ENCODE measurements around the gene CNNM4.

CNNM4 gene

DNA sequence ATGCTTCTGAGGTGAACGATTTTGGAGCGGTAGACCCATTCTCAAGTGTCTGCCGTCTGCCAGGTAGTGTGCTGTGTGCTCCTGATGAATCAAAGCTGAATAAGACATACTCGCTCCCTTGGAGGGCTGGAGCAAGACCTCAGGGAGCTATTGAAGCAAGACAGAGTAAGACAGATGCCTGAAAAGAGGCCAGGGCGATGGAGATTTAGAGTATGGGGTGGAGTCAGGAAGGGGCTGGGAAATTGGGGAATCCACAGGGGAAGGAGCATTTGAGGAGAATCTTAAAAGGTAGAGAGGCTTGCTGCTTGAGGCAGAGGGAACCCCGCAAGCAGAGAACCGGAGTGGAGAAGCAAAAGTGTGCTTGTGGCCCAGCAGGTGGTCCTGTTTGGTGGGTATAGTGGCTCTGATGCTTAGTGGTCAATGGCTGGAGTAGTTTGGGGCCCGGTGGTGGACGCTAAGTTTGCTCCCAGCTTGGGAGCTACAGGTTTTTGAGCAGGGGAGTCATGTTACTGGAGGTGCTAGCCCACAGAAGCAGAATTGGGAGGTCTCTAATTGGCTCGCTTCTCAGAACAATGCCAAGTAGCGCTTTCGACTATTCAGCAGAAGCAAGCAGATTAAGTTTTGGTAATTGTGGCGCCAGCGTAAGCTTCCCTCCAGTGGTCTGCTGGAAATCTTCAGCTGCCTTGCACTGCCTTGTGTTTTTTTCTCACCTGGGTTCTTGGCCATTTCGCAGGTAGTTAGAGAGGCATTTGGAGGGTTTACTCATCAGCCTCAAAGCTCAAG lies 2.0 kb downstream of the CNNM4 start:
- Histone ChIP-seq H3K27ac (no peak overlapping the region), H3K9me3 (ENCODE audit: low read depth, low read length) (no peaks in the 10 kb centered on the region), H3K36me3 (ENCODE audit: insufficient read depth, low read length) (no peaks in the 10 kb centered on the region), H3K9ac (ENCODE audit: insufficient read length) (peak overlapping the region; percentile 49), H3K4me3 (peak overlapping the region; percentile 78)
- TF ChIP-seq EZH2 (IDR thresholded peaks at IDR 0.05) (no peak), FOXP2 (optimal IDR thresholded peaks at IDR 0.05; ENCODE audit: control extremely low read depth, extremely low read length, insufficient read depth) (no peak), POLR2AphosphoS5 (IDR thresholded peaks at IDR 0.05; ENCODE audit: borderline replicate concordance, low read depth, low read length) (no peak)
- no peak for DNase-seq (ENCODE audit: low read depth, low spot score)

DNA sequence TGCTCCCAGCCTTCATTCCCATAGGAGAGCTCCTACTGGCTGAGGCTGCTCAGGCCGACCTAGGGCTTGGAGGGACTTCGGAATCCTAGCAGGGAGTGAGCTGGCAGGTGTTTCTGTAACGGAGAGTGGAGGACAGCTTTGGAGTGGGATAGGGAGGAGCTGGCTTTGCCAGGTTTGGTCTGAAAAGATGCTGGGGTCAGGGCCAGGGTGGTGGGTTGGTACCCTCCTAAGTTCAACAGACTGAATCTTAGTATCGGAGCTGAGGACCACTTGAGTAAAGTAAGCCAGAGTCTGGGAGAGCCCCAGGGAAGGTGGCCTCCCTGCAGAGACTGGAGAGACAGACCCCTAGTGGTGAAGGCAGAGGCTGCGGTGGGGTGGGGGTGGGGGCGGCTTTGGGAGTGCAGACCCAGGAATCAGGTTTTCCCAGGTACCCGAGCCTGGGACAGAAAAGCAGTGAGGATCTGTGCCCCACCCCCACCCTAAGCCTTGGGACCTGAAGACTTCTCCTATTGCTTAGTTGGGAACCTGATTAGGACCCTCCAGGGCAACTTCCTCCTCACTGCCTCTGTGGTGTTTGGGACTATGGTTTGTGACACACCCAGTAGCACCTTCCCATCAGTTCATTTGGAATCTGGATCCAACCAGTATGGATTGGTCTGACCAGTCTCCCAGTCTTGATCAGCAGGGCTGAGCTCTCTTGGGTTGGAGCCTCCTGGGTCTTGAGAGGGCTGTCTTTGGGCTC lies 3.0 kb downstream of the CNNM4 start:
- Histone ChIP-seq H3K9ac (ENCODE audit: insufficient read length) (peak overlapping the region; percentile 7), H3K36me3 (ENCODE audit: insufficient read depth, low read length) (no peaks in the 10 kb centered on the region), H3K9me3 (ENCODE audit: low read depth, low read length) (no peaks in the 10 kb centered on the region), H3K4me3 (peak overlapping the region; percentile 78), H3K27ac (no peak overlapping the region)
- TF ChIP-seq POLR2AphosphoS5 (IDR thresholded peaks at IDR 0.05; ENCODE audit: borderline replicate concordance, low read depth, low read length) (no peak), FOXP2 (optimal IDR thresholded peaks at IDR 0.05; ENCODE audit: control extremely low read depth, extremely low read length, insufficient read depth) (no peak), EZH2 (IDR thresholded peaks at IDR 0.05) (no peak)
- no peak for DNase-seq (ENCODE audit: low read depth, low spot score)

DNA sequence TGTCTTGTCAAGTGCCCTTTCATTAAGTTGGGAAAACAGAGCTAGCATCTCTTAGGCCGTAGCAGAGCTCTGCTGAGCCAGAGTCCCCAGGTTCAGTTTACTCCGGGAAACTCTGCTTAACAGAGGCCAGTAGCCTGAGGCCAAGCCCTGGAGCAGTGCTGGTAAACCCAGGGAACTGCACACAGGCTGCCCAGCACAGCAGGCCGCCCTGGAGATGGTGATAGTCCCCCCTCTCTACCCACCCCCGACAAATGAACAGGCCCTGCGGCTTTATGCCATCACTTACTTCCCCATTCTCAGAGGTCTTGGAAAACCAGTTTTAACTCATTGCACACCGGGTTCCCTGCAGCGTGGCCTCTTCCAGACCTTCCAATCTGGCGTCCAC lies 3.5 kb downstream of the CNNM4 start:
- TF ChIP-seq POLR2AphosphoS5 (IDR thresholded peaks at IDR 0.05; ENCODE audit: borderline replicate concordance, low read depth, low read length) (no peak), EZH2 (IDR thresholded peaks at IDR 0.05) (no peak), FOXP2 (optimal IDR thresholded peaks at IDR 0.05; ENCODE audit: control extremely low read depth, extremely low read length, insufficient read depth) (no peak)
- no peak for DNase-seq (ENCODE audit: low read depth, low spot score)
- Histone ChIP-seq H3K9ac (ENCODE audit: insufficient read length) (no peak overlapping the region), H3K27ac (no peak overlapping the region), H3K36me3 (ENCODE audit: insufficient read depth, low read length) (no peaks in the 10 kb centered on the region), H3K9me3 (ENCODE audit: low read depth, low read length) (no peaks in the 10 kb centered on the region), H3K4me3 (peak overlapping the region; percentile 78)

DNA sequence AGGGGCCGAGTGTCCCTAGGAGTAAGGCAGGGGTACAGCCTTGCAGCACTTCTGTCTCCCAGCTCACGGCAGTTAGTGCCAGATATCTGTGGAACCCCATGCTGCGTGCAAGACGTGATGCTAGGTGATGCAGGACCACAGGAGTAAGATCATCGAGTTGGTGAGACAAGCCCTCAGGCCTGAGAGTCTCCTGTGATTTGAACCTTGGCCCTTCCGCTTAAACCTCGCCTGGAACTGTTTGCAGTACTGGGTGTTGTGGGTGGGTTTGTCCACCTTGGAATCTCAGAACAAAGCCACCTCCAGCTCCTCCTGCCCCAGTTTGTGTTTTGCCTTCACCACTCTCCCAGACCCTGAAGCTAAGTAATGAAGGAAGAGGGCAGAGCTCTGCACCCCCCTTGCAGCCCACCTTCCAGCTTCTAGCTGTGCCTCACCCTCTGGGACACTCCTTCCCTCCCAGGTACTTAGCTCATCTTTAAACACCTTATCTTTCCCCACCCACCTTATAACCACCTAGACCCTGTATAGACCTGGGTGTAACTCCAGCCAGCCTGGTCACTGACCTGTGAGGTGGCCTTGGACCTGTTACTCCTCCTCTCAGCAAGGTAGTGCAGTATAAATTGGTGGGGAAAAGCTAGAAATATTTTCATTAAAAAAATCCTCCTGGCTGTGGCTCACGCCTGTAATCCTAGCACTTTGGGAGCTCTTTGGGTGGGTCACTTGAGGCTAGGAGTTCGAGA lies 6.6 kb downstream of the CNNM4 start:
- Histone ChIP-seq H3K4me3 (no peak overlapping the region), H3K36me3 (ENCODE audit: insufficient read depth, low read length) (no peaks in the 10 kb centered on the region), H3K9ac (ENCODE audit: insufficient read length) (no peak overlapping the region), H3K9me3 (ENCODE audit: low read depth, low read length) (no peaks in the 10 kb centered on the region), H3K27ac (no peak overlapping the region)
- no peak for DNase-seq (ENCODE audit: low read depth, low spot score)
- TF ChIP-seq POLR2AphosphoS5 (IDR thresholded peaks at IDR 0.05; ENCODE audit: borderline replicate concordance, low read depth, low read length) (no peak), FOXP2 (optimal IDR thresholded peaks at IDR 0.05; ENCODE audit: control extremely low read depth, extremely low read length, insufficient read depth) (no peak), EZH2 (IDR thresholded peaks at IDR 0.05) (no peak)

DNA sequence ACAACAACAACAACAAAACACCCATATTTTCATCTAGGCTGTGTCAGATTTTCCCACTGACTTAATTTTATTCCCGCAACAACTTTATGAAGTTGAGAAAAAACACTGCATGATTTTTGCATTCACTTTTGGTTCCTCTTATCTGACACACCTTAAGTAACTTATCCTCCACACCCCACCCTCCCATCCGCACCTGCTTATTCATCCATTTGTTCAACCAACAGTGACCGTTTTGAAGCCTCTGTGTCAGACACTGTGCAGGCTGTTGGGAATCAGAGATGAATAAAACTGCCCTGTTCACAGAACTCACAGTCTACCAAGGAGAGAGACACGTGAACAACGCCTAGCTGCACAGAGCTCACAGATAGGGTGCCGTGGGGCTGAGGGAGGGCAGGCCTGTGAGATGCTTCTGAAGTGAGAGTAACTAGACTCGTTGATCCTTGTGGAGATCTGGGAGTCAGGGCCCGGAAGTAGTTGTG lies 7.4 kb downstream of the CNNM4 start:
- no peaks in the 10 kb centered on the region for H3K36me3 ChIP-seq (ENCODE audit: insufficient read depth, low read length)
- H3K9ac ChIP-seq (ENCODE audit: insufficient read length): no peak overlapping the region
- no peak overlapping the region for H3K27ac ChIP-seq
- H3K4me3 ChIP-seq: no peak overlapping the region
- DNase-seq (ENCODE audit: low read depth, low spot score): no peak
- H3K9me3 ChIP-seq (ENCODE audit: low read depth, low read length): no peaks in the 10 kb centered on the region
- TF ChIP-seq POLR2AphosphoS5 (IDR thresholded peaks at IDR 0.05; ENCODE audit: borderline replicate concordance, low read depth, low read length): no peak
- no peak for TF ChIP-seq EZH2 (IDR thresholded peaks at IDR 0.05)
- no peak for TF ChIP-seq FOXP2 (optimal IDR thresholded peaks at IDR 0.05; ENCODE audit: control extremely low read depth, extremely low read length, insufficient read depth)

DNA sequence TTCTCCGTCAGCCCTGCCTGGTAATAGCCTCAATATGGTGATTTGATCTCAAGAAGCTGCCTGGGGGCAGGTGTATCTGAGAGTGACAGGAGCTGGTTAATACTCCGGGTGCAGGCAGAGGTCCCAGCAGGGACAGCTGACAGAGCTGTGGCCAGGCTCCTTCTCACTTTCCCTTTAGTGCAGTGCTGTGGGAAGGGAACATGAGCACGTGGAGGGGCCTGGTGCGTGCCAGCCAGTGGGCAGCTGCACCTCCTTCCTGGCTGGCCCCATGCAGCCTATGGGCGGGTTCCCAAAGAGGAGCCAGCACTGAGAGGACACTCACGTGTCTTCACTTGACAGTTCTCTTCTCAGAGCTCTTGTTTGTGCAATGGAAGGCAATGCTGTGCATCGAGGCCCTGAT lies 9.1 kb downstream of the CNNM4 start:
- no peak for TF ChIP-seq EZH2 (IDR thresholded peaks at IDR 0.05)
- H3K36me3 ChIP-seq (ENCODE audit: insufficient read depth, low read length): no peaks in the 10 kb centered on the region
- no peak overlapping the region for H3K9ac ChIP-seq (ENCODE audit: insufficient read length)
- no peaks in the 10 kb centered on the region for H3K9me3 ChIP-seq (ENCODE audit: low read depth, low read length)
- H3K27ac ChIP-seq: no peak overlapping the region
- DNase-seq (ENCODE audit: low read depth, low spot score): no peak
- no peak overlapping the region for H3K4me3 ChIP-seq

DNA sequence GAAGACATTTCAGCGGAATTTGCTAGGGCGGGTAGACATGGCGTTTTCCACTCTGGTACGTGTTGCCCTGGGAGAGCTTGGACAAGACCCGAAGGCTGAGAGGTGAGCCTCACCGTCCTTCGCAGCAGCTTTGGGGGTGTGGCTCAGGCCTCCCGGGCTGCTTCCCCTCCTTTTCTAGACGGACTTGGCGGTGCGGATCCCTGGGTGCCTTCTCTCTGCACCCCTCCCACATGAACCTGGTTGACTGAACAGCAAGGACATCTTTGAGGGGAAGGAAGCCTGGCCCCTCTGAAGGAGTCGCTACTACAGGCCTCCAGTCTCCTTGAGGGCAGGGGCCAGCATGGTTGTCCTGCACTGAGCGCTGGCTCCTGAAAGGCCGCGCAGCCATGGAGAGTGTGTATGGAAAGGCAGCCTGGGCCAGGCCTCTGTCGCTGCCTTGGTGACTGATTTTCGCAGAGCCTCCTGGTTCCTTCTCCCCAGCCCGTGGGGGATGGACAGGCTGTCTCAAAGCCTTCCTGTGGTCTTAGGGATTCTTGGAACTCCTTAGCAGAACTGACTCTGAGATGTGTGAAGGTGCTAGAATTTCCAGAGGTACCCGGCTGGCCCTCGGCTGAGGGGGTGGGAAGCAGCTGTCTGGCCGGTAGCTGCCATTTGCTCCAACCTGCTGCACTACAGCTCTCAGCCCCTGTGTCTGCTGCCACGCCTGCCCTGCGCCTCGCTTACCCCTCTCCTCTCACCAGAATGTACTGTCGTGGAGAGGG lies 9.9 kb downstream of the CNNM4 start:
- Histone ChIP-seq H3K36me3 (ENCODE audit: insufficient read depth, low read length) (no peaks in the 10 kb centered on the region), H3K9me3 (ENCODE audit: low read depth, low read length) (no peaks in the 10 kb centered on the region), H3K4me3 (no peak overlapping the region), H3K9ac (ENCODE audit: insufficient read length) (no peak overlapping the region), H3K27ac (no peak overlapping the region)
- no peak for TF ChIP-seq POLR2AphosphoS5 (IDR thresholded peaks at IDR 0.05; ENCODE audit: borderline replicate concordance, low read depth, low read length)
- no peak for TF ChIP-seq FOXP2 (optimal IDR thresholded peaks at IDR 0.05; ENCODE audit: control extremely low read depth, extremely low read length, insufficient read depth)
- no peak for TF ChIP-seq EZH2 (IDR thresholded peaks at IDR 0.05)
- DNase-seq (ENCODE audit: low read depth, low spot score): no peak

Measured in SK-N-MC (cell line).